Measurements from ENCODE around the gene CORIN.
"Not testable (repeated sequence)": the region's sequence is repeated elsewhere in the genome, so short reads cannot be mapped to it uniquely, and the experiment has no call there.

Gene CORIN

DNA sequence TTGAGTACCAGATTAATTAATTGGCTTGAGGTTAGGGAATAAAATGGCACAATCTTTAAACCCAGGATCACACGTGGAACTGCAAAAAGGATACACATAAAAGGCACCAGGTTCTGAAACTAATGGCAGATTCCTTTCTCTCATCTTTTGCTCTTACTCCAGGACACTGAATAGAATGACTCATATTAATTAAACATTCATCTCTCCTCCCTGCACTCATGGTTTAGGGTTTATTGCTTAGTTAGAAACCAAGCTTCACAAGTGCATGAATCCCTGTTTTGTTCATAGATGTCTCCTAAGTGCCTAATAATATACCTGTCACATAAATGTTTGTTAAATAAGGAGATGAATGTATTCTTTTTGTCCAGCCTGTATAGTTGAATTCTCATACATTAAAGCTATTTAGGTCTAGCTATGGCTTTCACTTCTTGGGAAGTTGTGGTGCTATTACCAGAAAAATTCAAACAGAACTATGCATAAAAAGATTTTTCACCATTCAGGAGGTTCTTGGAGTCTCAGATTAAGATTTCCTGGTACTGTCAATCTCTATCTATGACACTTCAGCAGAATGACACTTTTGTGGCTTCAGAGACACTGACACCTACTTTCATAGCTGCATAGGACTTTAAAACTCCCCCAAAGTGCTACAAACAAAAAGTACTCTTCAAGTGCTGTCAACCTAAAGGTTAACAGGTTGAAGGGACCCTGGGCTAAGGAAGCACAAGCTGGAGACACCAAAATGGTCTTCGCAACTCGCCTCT, 7.4 kb downstream of the CORIN start:
- DNase-seq: no peak

DNA sequence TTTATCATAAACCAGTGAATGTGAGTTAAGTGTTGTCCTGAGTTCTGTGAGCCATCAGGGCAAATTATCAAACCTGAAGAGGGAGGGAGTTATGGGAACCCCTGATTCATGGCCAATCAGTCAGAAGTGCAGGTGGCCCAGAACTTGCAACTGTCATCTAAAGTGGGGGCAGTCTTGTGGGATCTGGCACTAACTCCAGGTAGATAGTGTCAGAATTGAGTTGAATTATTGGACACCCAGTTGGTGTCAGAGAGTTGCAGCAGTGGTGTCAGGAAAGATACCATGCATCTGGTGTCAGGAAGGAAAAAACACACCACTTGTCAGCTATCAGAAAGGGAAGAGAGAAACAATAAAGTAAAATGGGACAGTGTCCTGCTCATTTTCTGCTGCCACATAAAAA, 8.4 kb downstream of the CORIN start:
- DNase-seq: no peak

DNA sequence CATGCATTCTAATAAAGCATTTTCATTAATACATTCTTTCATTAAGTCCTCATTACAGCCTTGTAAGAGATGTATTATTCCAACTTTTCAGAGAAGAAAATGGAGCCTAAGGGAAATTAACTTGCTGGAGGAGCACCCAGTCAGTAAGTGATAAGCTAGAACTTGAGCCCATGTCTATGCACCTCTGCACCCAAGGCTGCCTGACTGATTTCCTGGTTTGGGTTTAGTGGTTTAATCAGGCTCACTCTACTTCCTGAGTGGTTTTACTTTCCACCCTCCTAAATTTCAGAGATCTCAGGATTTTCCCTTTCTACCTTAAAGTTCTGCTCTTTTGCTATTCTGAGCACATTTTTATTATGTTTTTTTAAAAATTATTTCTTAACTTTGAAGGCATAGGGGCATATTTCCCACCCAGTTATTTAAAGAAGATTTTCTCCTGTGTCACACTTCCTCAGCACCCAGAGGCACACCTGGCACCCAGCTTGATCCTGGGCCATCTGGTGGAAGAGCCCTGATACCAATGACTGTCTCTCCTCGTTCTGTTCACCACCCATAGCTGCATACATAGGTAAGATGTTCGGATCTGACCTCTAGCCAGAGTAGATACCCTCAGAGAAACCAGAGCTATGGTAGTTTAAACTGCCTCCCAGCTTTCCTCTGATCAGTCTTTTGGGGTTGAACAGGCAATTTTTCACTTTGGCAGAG, 10.4 kb downstream of the CORIN start:
- DNase-seq: no peak

DNA sequence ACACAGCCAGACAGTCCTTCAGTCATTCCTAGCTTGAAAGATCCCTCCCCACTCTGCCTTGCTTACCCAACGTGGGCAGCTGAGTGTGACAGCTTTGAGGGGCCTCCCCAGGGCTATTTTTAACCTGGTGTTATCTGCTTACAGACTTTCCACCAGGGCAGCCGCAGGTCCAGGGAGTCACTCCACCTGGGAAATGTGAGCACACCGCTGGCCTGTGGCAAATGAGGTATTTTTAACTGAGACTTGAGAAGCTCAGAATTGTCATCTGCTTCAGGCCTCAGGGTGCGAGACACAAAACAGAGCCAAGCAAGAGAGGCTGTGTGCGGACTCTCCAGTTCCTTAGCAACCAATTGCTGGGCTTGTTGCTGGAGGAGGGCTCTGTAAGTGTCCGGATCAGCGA, 13.0 kb downstream of the CORIN start:
- DNase-seq: no peak

DNA sequence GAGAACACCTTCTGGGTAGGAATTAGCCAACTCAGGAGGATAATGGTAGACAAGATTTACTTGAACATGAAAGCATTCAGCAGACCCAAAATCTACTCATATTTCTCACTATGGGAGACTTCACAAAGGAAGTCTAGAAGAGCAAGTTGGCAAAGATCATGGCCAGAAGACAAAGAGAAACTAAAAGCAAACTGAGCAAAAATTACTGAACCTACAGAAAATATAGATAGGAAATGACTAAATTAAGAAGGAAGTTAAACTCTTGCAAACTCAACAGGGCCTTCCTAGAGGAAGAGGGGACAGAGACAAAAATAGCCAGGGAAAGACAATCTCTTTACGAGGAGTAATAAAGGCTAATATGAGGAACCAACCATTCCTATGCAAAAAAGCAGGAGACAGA, 18.7 kb downstream of the CORIN start:
- no peak for DNase-seq

DNA sequence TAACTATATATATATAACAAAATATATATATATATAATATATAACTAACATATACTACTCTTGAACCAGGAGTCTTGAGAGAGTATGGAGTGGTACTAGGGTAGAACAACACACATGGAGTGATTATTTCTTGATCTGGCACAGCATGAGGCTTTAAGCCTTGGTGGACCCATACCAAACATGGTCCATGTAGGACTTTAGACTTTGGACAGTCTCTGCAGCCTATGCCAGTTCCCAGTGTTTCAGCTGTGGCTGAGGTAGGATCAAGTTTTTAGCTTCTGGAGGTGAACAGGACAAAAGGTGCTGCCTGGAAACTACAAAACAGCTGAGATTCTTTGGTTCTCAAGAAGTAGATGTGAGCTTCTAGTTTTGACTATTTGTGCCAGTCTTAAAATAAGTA, 20.6 kb downstream of the CORIN start:
- no peak for DNase-seq

DNA sequence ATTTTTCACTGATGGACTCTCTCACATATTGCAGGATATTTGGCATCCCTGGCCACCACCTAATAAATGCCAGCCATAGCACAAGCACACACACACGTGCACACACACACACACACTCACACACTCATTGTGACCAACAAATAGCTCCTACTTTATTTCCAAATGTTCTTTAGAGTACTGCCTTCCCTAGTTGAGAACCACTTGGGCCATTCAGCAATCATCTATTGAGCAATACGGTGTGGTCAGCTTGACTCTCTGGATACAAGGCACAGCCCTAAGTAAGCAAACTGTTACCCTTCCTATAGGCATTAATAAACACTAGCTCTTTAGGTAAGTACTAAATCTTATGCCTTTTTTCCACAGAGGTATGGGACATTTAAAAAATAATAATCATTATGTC, 21.1 kb downstream of the CORIN start:
- DNase-seq: no peak

DNA sequence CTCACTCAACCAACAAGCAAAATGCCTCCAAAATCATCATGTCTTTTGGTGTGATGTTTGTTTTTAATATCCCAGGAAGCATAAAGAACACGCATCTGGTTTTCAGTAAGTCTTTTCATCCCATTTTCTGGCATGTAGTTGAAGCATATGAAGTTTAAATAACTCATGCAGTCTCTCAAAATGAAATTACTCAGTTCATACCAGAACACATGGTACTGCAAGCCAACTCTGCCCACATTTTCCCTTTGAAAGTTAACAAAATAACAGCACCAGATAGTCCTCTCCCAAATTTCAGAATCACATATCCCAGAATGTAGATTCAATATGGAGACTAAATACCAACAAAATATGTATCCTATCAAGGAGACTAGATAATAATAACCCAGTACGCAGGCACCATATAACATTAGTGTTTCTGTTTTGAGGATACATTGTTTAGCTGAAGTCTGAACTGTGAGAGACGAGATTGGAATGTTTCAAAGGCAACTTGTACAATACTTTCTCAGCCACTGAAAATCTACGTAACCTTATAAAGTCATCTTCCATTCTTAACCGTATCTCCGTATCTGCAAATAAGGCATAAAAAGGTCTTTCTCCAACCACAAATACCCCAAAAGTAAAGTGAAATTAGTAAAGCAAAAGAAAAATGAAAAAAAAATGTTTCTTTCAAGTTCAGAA, 23.1 kb downstream of the CORIN start:
- DNase-seq: no peak

DNA sequence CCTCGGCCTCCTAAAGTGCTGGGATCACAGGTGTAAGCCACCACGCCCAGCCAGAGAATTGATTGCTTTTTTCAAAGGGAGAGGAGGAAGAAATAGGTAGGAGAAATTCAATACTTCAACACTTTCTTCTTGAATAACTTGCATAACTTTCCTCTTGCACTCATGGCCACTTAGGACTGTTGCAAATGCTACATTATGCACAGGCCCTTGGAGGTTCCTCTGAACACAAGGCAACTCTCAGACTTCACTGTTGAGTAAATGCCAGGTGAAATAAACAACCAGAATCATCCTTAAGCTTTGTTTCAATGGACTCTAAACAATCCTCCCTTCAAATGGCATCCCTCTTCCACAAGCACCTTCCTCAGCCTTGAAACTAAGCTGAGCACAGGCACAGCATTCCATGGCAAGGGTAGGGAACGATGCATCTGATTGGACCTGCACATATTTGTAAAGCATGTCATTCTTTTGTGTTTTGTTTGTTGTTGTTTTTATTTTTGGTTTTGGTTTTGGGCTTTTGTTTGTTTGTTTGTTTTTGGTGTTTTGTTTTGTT, 28.1 kb downstream of the CORIN start:
- DNase-seq: no peak

DNA sequence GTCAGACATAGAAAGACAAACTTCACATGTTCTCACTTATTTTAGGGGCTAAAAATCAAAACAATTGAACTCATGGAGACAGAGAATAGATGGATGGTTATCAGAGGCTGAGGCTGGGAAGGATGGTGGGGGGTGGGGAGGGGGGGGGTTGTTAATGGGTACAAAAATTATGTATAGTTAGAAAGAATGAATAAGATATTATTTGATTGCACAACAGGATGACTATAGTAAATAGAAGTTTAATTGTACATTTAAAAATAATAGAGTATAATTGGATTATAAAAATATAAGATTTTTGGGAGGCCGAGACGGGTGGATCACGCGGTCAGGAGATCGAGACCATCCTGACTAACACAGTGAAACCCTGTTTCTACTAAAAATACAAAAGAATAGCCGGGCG, 33.3 kb downstream of the CORIN start:
- no peak for DNase-seq

DNA sequence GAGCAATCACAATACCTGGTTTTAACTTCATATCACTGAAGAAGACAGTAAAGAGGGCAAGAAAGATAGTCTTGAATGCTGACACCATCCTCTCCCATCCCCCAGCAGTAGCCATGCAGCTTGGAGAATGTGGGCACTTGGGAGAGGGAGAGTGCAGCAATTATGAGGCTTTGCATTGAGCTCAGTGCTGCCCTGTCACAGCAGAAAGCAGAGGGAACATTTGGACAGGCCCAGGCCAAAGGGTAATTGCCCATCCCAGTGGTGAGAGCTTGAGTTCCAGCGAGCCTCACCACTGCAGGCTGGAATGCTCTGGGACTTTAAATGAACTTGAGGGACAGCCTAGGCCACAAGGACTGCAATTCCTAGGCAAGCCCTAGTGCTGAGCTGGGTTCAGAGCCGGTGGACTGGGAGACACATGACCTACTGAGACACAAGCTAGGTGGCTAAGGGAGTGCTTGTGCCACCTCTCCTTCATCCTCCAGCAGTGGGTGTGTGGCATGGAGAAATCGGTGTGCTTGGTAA, 36.3 kb downstream of the CORIN start:
- DNase-seq: no peak

DNA sequence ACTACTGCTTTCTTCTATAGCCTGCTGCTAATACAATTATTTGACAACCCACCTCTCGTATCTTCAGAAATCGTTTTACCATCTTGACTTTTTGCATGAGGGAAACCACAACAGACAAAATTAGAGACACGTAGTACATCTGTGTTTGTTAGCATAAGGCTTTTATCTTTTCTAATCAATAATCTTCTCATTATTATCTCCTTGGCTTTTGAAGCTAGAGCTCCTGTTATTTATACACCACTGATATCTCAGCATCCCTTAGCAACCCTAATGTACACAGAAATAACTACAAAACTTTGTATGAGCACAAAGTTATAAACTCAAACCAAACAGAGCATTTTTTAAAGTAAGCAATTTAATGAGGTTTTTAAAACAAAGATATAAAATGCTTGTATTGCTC, 39.7 kb downstream of the CORIN start:
- DNase-seq: no peak

DNA sequence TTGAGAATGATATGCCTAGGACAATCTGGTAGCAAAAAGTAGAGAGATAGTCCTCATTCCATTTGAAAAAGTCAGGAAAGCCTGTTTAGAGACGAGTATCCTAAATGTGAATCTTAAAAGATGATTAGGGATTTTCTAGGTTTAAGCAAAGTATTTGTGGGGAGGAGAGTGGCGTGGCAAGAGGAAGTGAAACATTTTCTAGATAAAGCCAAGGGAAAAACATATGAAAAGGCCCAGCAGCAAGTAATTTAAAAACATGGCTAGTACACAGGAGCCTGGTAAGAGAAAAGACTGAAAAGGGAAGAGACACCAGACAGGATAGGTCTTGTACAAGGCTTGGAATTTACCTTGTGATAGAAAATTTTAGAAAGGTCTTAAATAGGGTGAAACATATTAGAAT, 45.9 kb downstream of the CORIN start:
- no peak for DNase-seq

DNA sequence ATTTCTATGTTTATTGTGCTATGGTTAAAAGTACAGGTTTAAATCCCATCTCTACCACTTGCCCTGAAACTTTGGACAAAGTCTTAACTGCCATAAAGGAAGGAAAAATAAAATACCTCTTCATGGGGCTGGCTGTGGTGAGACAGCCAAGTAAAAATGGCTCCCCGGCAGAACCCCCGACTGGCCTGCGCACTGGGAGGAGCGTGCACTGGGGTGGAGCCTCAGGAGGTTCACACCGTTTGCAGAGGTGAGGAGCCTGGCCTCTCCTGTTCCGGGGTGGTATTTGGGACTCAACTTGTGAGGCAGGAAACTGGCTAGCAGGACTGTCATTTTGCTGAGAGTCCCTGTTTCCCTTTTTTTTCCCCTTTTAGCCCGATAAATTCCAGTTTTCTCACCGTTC, 47.8 kb downstream of the CORIN start:
- DNase-seq: no peak

DNA sequence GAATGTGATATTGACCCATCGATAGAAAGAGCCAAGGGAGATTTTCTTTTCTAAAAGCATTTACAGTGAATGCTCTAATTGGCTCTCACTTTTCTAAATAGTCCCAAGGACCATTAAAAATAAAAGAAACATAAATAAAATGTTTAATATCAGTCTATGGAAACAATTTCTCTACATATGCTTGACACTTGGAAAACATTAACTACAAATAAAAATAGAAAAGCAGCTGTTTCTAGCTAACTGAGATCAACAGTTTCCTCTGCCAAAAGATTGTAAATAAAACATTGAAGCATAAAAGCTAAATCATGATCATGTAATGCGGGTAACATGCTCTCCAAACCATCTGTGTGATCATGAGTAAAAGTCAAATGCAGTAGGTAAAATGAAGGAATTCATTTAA, 49.7 kb downstream of the CORIN start:
- no peak for DNase-seq

DNA sequence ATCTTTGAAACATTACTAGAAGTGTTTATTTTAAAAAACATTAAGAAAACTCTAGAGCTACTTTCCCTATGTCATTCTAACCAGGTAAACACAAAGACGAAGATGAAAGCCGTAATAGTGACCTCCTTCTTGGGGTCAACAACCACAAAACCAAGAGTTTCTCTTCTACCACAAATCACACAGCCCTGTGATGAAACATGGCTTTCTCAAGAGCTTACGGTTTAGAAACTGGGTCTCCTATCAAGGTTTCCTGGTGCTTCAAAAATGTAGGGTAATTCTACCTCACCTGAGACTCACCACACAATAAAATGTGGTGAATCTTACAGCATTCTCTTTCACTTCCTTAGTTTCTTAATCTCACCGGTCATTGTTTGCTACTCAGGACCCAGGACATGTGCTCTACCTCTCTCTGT, 50.9 kb downstream of the CORIN start:
- no peak for DNase-seq

DNA sequence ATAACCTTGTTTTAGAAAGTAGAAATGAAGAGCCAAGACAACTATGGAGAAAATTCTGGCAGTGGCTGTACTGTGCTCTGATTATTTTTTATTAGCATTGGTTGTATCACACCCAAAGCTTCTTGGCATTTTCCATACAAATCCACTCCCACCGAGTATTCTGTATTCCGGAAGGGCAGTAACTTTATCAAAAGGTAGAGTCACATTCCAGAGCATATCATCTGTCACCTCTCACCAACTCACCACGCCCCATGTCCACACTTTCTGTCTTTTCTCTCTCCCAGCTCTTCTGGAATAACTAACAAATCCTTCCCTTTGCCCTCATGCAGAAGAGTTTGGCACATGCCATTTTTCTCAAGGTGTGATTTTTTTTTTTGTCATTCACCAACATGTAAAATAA, 52.7 kb downstream of the CORIN start:
- DNase-seq: no peak

DNA sequence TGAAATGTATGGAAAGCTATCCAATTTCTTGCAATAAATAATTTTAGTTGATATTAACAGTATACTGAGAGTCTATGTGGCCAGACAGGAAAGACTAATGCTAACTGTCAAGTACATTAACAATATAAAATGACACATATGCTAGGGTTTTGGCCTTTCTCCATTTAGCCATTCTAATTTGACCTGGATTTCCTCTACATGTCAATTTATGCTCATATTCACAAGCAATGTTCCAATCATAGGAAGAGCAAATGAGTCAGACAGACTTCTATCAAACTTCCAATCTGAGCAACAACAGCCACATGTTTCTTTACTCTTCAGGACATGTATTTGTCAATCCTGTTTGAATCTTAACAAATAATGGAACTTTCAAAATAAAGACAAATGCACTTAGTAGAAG, 53.6 kb downstream of the CORIN start:
- DNase-seq: no peak

DNA sequence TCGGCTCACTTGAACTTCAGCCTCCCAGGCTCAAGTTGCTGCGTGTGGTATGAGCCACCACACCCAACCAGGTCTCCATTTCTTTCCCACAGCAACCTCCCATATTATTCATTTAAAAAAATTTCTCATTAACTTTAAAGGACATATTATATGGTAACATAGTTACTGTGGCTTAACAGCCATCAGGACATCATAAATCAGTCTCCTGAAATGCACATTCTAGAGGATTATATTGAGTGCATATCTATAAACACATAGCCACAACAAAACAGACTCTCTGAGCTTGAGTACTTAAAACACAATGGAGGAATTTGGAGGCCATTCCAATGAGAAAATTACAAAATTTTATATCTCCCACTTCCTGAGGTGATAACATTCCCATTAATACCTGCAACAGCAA, 61.5 kb downstream of the CORIN start:
- DNase-seq: no peak

DNA sequence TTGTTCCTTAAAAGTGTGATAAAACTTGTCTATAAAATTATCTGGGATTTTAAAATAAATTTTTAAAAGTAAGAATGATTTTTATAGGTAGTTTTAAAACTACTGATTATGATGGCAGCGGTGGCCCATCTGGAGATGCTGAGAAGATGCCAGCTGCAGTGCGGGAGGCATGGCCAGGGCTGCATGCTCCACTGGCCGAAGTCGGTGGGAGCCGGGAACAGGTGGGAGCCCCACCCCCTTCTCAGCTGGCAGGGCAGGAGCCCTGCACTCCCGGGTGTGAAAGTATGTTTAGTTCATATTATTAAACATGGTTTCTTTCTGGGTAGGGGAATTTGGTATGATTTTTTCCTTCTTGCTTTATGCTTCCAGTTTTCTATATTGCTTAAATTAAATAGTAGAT, 63.8 kb downstream of the CORIN start:
- DNase-seq: no peak

DNA sequence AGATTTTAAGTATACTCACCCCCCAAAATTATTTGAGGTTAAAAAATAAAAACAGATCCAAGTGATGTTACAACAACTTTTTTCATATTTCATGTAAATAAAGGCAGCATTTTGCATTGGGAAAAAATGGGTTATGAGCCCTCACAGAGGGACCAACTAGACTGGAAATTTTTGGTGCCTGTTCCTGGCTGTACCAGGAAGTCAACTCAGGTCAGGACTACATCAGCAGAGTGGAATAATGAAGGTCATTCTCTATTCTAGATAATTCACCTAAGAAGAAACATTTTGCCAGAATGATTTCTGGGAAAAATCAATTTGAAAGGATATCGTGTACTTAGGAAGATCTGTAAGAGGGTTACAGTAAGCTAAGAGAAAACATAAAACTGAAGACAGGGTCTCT, 66.8 kb downstream of the CORIN start:
- DNase-seq: no peak

DNA sequence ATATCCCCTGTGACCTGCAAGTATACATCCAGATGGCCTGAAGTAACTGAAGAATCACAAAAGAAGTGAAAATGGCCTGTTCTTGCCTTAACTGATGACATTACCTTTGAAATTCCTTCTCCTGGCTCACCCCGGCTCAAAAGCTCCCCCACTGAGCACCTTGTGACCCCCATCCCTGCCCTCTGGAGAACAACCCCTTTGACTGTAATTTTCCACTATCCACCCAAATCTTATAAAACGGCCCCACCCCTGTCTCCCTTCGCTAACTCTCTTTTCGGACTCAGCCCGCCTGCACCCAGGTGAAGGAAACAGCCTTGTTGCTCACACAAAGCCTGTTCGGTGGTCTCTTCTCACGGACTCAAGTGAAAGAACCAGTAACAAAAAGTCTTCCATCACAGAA, 69.9 kb downstream of the CORIN start:
- DNase-seq: not testable (repeated sequence)

DNA sequence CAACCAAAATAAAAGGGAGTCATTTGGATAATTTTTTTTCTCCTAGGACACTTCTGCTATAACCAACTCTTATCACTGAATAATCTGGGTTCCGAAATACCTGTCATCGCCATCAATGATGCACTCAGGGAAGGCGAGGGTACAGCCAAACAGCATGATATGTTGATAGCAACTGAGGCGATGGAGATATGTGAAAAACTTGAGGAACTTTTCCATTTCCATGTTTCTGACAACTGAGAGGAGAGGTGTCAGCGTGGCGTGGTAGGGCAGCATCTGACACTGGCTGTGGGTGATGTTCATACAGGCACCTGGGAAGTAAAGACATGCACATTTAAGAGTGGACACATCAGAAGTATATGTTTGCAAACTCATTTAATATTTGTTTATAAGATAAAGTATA, 74.6 kb downstream of the CORIN start:
- no peak for DNase-seq
